Measurements from ENCODE around the gene TXNL4A.
A peak's percentile ranks its signal among the peaks of the same experiment; 100 is the strongest.

Gene TXNL4A

DNA sequence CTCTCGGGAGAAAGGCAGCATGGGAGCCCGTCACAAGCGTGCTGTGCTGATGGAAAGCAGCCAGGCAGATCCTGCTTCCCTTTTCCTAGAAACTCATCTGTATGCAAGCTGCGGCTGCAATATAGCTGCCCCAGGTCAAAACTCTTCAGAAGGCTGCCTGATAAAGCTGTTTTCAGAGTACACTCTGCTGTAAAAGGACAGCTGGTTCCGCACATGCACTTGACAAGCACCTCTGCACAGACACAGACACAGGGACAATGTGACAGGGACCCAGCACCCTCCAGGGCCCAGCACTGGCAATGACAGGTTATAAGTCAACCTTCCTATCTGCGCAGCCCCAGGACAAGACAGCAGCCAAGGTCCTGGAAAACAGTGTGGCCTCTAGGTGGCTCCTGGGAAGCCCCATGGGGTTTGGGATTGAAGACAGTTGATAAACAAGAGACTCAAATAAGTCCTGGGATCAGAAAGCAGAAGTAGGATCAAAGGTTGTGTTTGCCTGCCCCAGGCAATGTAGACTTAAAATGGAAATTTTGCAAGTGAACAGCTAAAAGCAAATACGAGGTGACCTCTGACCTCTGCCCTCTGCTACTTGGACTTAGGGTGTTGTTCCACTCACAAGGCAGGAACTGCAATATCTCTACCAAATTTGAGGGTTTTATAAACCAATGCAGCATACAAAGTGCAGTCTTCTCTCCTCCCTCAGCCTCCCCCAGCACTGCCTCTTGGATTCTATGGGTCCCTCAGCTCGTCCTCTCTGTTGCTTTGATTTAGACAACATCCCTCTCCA lies 53.9 kb downstream of the TXNL4A start:
- DNase-seq = no peak

DNA sequence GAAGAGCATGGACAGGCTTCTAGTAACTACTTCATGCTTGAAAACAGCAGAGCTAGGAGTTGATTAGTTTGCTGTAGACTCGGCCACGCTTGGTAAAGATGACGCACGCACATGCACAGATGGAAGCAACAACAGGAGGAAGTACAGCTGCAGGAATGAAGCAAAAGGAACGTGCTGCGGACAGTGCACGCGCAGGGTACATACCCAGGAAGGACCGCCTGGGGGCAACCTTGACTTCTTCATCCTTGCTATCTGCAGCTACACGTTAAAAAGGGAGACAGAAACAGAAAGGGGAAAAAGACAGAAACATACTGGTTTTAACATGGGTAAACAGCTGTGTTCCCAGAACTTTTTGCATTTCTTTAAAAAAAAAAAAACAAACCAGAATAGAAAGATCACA lies 54.6 kb downstream of the TXNL4A start:
- DNase-seq = peak; percentile 80

- DNase-seq = no peak
Measured at GRCh38 chr18:79932907-79933306, 55.5 kb downstream of the TXNL4A start.

DNA sequence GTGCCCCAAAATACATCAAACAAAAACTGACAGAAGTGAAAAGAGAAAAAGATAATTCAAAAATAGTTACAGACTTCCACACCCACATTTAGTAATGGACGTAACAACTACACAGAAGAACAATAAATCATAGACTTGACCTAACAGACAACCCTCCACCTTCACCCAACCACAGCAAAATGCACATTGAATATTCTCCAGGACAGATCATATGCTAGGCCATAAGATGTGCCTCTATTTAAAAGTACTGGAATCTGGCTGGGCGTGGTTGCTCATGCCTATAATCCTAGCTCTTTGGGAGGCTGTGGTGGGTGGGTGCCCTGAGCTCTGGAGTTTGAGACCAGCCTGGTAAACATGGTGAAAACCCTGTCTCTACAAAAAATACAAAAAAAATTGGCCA lies 56.9 kb downstream of the TXNL4A start:
- no peak for DNase-seq

DNA sequence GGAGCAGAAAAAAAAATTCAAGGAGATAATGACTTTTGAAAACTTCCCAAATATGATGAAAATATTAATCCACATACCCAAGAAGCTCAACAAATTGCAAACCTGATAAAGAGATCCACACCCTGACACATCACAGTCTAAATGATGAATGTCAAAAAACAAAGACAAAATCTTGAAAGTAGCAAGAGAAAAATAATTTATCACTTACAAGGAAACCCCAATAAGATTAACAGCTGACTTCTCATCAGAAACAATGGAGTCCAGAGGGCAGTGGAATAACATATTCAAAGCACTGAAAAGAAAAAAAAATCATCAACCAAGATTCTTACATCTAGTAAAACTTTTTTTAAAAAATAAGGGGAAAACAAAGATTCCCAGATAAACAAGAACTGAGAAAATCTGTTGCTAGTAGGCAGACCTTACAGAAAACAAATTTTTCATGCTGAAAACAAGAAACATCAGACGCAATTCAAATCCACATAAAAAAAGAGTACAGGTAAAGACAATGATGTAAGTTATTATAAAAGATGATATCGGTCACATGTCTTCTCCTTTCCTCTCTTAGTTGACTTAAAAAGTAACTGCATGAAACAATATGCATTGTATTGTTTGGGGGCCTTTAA lies 58.2 kb downstream of the TXNL4A start:
- no peak for DNase-seq

DNA sequence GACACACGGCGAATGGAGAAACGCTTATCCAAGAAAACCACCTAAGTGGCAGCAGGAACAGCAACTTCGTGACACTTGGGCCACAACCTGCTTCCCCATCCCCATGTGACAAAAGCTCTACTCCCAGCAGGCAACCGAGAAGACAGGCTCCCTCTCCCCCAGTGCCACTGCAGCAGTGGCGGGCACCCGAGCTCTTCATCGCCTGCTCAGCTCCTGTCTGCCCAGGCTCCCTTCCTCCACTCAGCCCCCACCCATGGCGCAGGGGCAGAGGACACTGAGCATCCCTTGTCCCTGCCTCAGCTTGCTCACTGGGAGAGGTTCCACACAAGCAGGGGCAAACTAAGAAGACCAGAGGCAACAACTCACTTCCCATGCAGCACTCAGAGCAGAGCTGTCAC lies 59.8 kb downstream of the TXNL4A start:
- DNase-seq = no peak

- DNase-seq = no peak
Measured at GRCh38 chr18:79927607-79928562, 60.5 kb downstream of the TXNL4A start.

GRCh38 chr18:79926715-79927606 lies 61.4 kb downstream of the TXNL4A start:
- no peak for DNase-seq

DNA sequence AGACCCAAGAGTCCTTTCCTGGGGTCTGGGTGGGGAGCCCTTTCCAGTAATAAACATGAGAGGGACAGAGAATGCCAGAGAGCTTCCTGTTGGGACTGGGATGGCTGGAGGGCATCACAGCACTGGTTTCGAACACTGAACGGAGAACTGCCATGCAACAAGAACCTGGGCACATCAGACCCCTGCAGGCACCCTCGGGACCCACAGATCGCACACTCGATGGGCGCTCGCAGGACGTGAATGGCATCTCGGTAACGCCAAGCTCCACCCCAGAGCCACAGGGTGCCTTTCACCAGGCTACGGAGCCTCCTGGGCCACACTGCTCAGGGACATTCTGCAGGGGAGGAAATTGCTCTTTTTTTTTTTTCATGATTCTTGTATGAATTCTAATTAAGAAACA lies 62.1 kb downstream of the TXNL4A start:
- DNase-seq = no peak

GRCh38 chr18:79924814-79925731 lies 63.3 kb downstream of the TXNL4A start:
- no peak for DNase-seq

- no peak for DNase-seq
Measured at GRCh38 chr18:79923896-79924585, 64.3 kb downstream of the TXNL4A start.

- DNase-seq = no peak
Measured at GRCh38 chr18:79922971-79923411, 65.4 kb downstream of the TXNL4A start.

DNA sequence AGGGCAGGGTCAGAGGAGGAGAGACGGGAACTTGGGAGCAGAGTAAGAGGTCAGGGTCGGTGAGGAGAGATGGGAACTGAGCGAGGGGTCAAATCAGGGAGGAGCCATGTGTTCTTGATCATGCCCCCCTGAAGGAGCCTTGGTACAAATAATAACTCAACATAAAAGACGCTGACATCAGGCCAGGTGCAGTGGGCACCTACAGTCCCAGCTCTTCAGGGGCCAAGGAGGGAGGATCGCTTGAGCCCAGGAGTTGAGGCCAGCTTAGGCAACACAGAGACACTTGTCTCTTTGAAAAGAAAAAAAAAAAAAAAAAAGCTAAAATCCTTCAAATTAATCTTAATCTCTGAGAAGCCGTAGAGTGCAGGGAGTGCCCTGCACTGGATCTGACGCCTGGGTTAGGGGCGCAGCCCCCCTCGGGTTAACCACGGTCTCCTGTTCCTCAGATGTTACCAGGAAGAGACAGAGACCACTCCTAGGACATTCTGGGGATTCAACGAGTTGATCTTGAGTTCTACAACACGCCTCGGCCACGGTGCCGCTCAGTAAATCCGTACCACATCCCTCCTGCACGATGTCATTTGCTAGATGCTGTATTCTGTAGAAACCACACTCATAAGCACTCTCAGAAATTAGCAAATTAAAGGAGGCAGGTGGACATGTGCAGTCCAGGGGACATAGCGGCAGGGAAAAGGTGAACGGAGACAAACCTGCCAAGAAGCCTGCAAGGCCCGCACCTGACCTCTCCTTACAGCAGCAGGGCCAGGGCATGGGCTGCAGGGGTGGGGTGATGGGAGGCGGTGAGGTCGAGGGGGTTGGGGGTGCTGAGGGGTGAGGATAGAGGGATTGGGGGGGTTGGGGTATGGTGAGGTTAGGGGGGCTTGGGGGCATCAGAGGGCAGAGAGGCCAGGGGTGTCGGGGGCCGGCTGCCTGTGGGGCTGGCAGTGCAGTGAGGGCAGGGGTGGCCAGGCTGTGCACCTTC lies 66.1 kb downstream of the TXNL4A start:
- no peak for DNase-seq

All from EL (cell line).